Measurements from ENCODE around the gene HDAC1. TPM values are rescaled to one million over a fixed set of nuclear protein-coding genes. Genes with fewer than 3 reads are reported as not detected.
"Not testable (repeated sequence)": the region's sequence is repeated elsewhere in the genome, so short reads cannot be mapped to it uniquely, and the experiment has no call there.

The HDAC1 gene
- polyA plus RNA-seq, 2 donors, result 43.8 to 90.3 TPM

GRCh38 chr1:32298211-32298610 is 6.3 kb downstream of the HDAC1 start:
- H3K27ac ChIP-seq (ENCODE audit: low read depth in 2 of 2, low read length in 1 of 2), result peak overlapping the region in 1 of 2 donors; percentile 7
- not testable (repeated sequence) for H3K4me1 ChIP-seq (ENCODE audit: control insufficient read depth in 2 of 2, insufficient read depth in 2 of 2, low read length in 1 of 2); H3K36me3 ChIP-seq (ENCODE audit: control insufficient read depth in 2 of 2, insufficient read depth in 2 of 2, low read length in 1 of 2); H3K9me3 ChIP-seq (ENCODE audit: control insufficient read depth in 2 of 2, insufficient read depth in 1 of 2, low read depth in 1 of 2, low read length in 1 of 2); H3K27me3 ChIP-seq (ENCODE audit: control insufficient read depth in 1 of 2, insufficient read depth in 2 of 2, low read length in 2 of 2); H3K4me3 ChIP-seq (ENCODE audit: low read depth in 1 of 2, low read length in 2 of 2)
- 94 to 95% methylated on average over 16 of the region's 16 CpGs for WGBS, 2 donors

- H3K4me3 ChIP-seq (ENCODE audit: low read depth in 1 of 2, low read length in 2 of 2), result no peak overlapping the region
- H3K27me3 ChIP-seq (ENCODE audit: control insufficient read depth in 1 of 2, insufficient read depth in 2 of 2, low read length in 2 of 2), result no peaks in the 10 kb centered on the region
- peaks cover 0 to 4% of the 10 kb centered on the region in 2 donors for H3K36me3 ChIP-seq (ENCODE audit: control insufficient read depth in 2 of 2, insufficient read depth in 2 of 2, low read length in 1 of 2)
- H3K27ac ChIP-seq (ENCODE audit: low read depth in 2 of 2, low read length in 1 of 2), result peak overlapping the region in 1 of 2 donors; percentile 7
- H3K9me3 ChIP-seq (ENCODE audit: control insufficient read depth in 2 of 2, insufficient read depth in 1 of 2, low read depth in 1 of 2, low read length in 1 of 2), result no peaks in the 10 kb centered on the region
- peaks cover 0 to 2% of the 10 kb centered on the region in 2 donors for H3K4me1 ChIP-seq (ENCODE audit: control insufficient read depth in 2 of 2, insufficient read depth in 2 of 2, low read length in 1 of 2)
Measured at GRCh38 chr1:32299327-32299726, 7.4 kb downstream of the HDAC1 start.

GRCh38 chr1:32303358-32303757 is 11.5 kb downstream of the HDAC1 start:
- H3K9me3 ChIP-seq (ENCODE audit: control insufficient read depth in 2 of 2, insufficient read depth in 1 of 2, low read depth in 1 of 2, low read length in 1 of 2), result no peaks in the 10 kb centered on the region
- no peaks in the 10 kb centered on the region for H3K27me3 ChIP-seq (ENCODE audit: control insufficient read depth in 1 of 2, insufficient read depth in 2 of 2, low read length in 2 of 2)
- H3K4me1 ChIP-seq (ENCODE audit: control insufficient read depth in 2 of 2, insufficient read depth in 2 of 2, low read length in 1 of 2), result no peaks in the 10 kb centered on the region
- no peak overlapping the region for H3K27ac ChIP-seq (ENCODE audit: low read depth in 2 of 2, low read length in 1 of 2)
- 96% methylated on average over 3 of the region's 3 CpGs for WGBS, 2 donors
- no peak overlapping the region for H3K4me3 ChIP-seq (ENCODE audit: low read depth in 1 of 2, low read length in 2 of 2)
- H3K36me3 ChIP-seq (ENCODE audit: control insufficient read depth in 2 of 2, insufficient read depth in 2 of 2, low read length in 1 of 2), result peaks cover 0 to 4% of the 10 kb centered on the region in 2 donors

GRCh38 chr1:32303997-32304622 is 12.2 kb downstream of the HDAC1 start:
- 89 to 96% methylated on average over 3 of the region's 3 CpGs for WGBS, 2 donors
- H3K27me3 ChIP-seq (ENCODE audit: control insufficient read depth in 1 of 2, insufficient read depth in 2 of 2, low read length in 2 of 2), result no peaks in the 10 kb centered on the region

GRCh38 chr1:32305310-32305709 is 13.4 kb downstream of the HDAC1 start:
- Histone ChIP-seq H3K9me3 (ENCODE audit: control insufficient read depth in 2 of 2, insufficient read depth in 1 of 2, low read depth in 1 of 2, low read length in 1 of 2) (no peaks in the 10 kb centered on the region), H3K4me3 (ENCODE audit: low read depth in 1 of 2, low read length in 2 of 2) (no peak overlapping the region), H3K36me3 (ENCODE audit: control insufficient read depth in 2 of 2, insufficient read depth in 2 of 2, low read length in 1 of 2) (peaks cover 0 to 4% of the 10 kb centered on the region in 2 donors), H3K27ac (ENCODE audit: low read depth in 2 of 2, low read length in 1 of 2) (no peak overlapping the region), H3K4me1 (ENCODE audit: control insufficient read depth in 2 of 2, insufficient read depth in 2 of 2, low read length in 1 of 2) (no peaks in the 10 kb centered on the region), H3K27me3 (ENCODE audit: control insufficient read depth in 1 of 2, insufficient read depth in 2 of 2, low read length in 2 of 2) (no peaks in the 10 kb centered on the region)
- 97 to 100% methylated on average over 2 of the region's 2 CpGs for WGBS, 2 donors

More at GRCh38 chr1:32303997-32304622, 12.2 kb downstream of the HDAC1 start:
- Histone ChIP-seq H3K27ac (ENCODE audit: low read depth in 2 of 2, low read length in 1 of 2) (no peak overlapping the region), H3K4me3 (ENCODE audit: low read depth in 1 of 2, low read length in 2 of 2) (no peak overlapping the region), H3K4me1 (ENCODE audit: control insufficient read depth in 2 of 2, insufficient read depth in 2 of 2, low read length in 1 of 2) (no peaks in the 10 kb centered on the region), H3K9me3 (ENCODE audit: control insufficient read depth in 2 of 2, insufficient read depth in 1 of 2, low read depth in 1 of 2, low read length in 1 of 2) (no peaks in the 10 kb centered on the region), H3K36me3 (ENCODE audit: control insufficient read depth in 2 of 2, insufficient read depth in 2 of 2, low read length in 1 of 2) (peaks cover 0 to 4% of the 10 kb centered on the region in 2 donors)

GRCh38 chr1:32307324-32307723 is 15.4 kb downstream of the HDAC1 start:
- Histone ChIP-seq H3K4me3 (ENCODE audit: low read depth in 1 of 2, low read length in 2 of 2) (no peak overlapping the region), H3K27me3 (ENCODE audit: control insufficient read depth in 1 of 2, insufficient read depth in 2 of 2, low read length in 2 of 2) (no peaks in the 10 kb centered on the region), H3K4me1 (ENCODE audit: control insufficient read depth in 2 of 2, insufficient read depth in 2 of 2, low read length in 1 of 2) (no peaks in the 10 kb centered on the region), H3K9me3 (ENCODE audit: control insufficient read depth in 2 of 2, insufficient read depth in 1 of 2, low read depth in 1 of 2, low read length in 1 of 2) (no peaks in the 10 kb centered on the region), H3K36me3 (ENCODE audit: control insufficient read depth in 2 of 2, insufficient read depth in 2 of 2, low read length in 1 of 2) (peaks cover 0 to 4% of the 10 kb centered on the region in 2 donors), H3K27ac (ENCODE audit: low read depth in 2 of 2, low read length in 1 of 2) (no peak overlapping the region)
- 56 to 64% methylated on average over 2 of the region's 2 CpGs for WGBS, 2 donors

- 69 to 84% methylated on average over 1 of the region's 1 CpG for WGBS, 2 donors
- Histone ChIP-seq H3K27ac (ENCODE audit: low read depth in 2 of 2, low read length in 1 of 2) (no peak overlapping the region), H3K27me3 (ENCODE audit: control insufficient read depth in 1 of 2, insufficient read depth in 2 of 2, low read length in 2 of 2) (no peaks in the 10 kb centered on the region), H3K4me3 (ENCODE audit: low read depth in 1 of 2, low read length in 2 of 2) (no peak overlapping the region), H3K36me3 (ENCODE audit: control insufficient read depth in 2 of 2, insufficient read depth in 2 of 2, low read length in 1 of 2) (no peaks in the 10 kb centered on the region), H3K9me3 (ENCODE audit: control insufficient read depth in 2 of 2, insufficient read depth in 1 of 2, low read depth in 1 of 2, low read length in 1 of 2) (no peaks in the 10 kb centered on the region), H3K4me1 (ENCODE audit: control insufficient read depth in 2 of 2, insufficient read depth in 2 of 2, low read length in 1 of 2) (no peaks in the 10 kb centered on the region)
Measured at GRCh38 chr1:32309960-32310359, 18.1 kb downstream of the HDAC1 start.

- Histone ChIP-seq H3K4me3 (ENCODE audit: low read depth in 1 of 2, low read length in 2 of 2) (no peak overlapping the region), H3K36me3 (ENCODE audit: control insufficient read depth in 2 of 2, insufficient read depth in 2 of 2, low read length in 1 of 2) (peaks cover 3 to 4% of the 10 kb centered on the region in 2 donors), H3K4me1 (ENCODE audit: control insufficient read depth in 2 of 2, insufficient read depth in 2 of 2, low read length in 1 of 2) (no peaks in the 10 kb centered on the region), H3K9me3 (ENCODE audit: control insufficient read depth in 2 of 2, insufficient read depth in 1 of 2, low read depth in 1 of 2, low read length in 1 of 2) (no peaks in the 10 kb centered on the region), H3K27me3 (ENCODE audit: control insufficient read depth in 1 of 2, insufficient read depth in 2 of 2, low read length in 2 of 2) (no peaks in the 10 kb centered on the region), H3K27ac (ENCODE audit: low read depth in 2 of 2, low read length in 1 of 2) (no peak overlapping the region)
- 46 to 51% methylated on average over 2 of the region's 2 CpGs for WGBS, 2 donors
Measured at GRCh38 chr1:32311709-32312393, 20.0 kb downstream of the HDAC1 start.

- 78 to 81% methylated on average over 3 of the region's 3 CpGs for WGBS, 2 donors
- Histone ChIP-seq H3K36me3 (ENCODE audit: control insufficient read depth in 2 of 2, insufficient read depth in 2 of 2, low read length in 1 of 2) (peaks cover 4 to 9% of the 10 kb centered on the region in 2 donors), H3K27me3 (ENCODE audit: control insufficient read depth in 1 of 2, insufficient read depth in 2 of 2, low read length in 2 of 2) (no peaks in the 10 kb centered on the region), H3K9me3 (ENCODE audit: control insufficient read depth in 2 of 2, insufficient read depth in 1 of 2, low read depth in 1 of 2, low read length in 1 of 2) (no peaks in the 10 kb centered on the region), H3K27ac (ENCODE audit: low read depth in 2 of 2, low read length in 1 of 2) (no peak overlapping the region), H3K4me3 (ENCODE audit: low read depth in 1 of 2, low read length in 2 of 2) (no peak overlapping the region), H3K4me1 (ENCODE audit: control insufficient read depth in 2 of 2, insufficient read depth in 2 of 2, low read length in 1 of 2) (no peaks in the 10 kb centered on the region)
Measured at GRCh38 chr1:32316903-32317277, 25.0 kb downstream of the HDAC1 start.
